ENCODE data around the gene MEIS2.

Gene MEIS2

DNA sequence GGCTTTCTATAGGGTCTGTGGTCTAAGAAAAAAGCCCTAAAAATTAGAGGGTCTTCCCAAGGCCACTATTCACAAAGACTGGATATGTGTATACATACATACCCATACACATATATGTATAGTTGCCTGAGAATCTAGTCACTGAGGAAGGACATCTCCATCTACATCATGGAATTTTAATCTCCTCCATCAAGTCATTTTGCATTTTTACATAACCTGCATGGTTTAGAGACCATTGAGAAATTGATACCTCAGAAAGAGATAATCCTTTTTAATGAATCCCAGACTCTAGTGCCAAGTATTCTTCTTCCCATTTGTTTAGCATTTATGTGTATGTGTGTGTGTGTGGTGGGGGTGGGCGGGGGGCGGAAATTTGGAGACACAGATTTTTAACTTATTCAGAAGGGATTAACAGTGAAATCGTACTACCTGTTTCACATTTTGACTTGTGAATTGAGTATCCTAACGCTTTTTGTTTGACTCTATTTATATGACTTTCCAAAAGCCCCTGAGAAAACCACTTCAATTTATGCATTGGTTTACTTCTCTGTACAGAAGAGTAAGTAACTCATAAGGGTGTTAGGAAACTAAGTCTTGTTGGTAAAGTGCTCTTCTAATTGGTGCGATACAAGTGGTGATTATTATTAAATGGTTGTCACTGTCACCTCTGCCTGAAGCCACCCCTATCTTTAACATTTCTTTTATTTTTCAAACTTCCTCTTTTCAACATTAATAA is 166.9 kb downstream of the MEIS2 start:
- TF ChIP-seq, protein P1, sequence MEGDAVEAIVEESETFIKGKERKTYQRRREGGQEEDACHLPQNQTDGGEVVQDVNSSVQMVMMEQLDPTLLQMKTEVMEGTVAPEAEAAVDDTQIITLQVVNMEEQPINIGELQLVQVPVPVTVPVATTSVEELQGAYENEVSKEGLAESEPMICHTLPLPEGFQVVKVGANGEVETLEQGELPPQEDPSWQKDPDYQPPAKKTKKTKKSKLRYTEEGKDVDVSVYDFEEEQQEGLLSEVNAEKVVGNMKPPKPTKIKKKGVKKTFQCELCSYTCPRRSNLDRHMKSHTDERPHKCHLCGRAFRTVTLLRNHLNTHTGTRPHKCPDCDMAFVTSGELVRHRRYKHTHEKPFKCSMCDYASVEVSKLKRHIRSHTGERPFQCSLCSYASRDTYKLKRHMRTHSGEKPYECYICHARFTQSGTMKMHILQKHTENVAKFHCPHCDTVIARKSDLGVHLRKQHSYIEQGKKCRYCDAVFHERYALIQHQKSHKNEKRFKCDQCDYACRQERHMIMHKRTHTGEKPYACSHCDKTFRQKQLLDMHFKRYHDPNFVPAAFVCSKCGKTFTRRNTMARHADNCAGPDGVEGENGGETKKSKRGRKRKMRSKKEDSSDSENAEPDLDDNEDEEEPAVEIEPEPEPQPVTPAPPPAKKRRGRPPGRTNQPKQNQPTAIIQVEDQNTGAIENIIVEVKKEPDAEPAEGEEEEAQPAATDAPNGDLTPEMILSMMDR (IDR thresholded peaks at IDR 0.05; ENCODE audit: insufficient read depth, low read depth, low read length, missing control alignments), result no peak
- DNase-seq (ENCODE audit: low read depth), result no peak
- no peak overlapping the region for H3K4me3 ChIP-seq (ENCODE audit: low read length)

- H3K4me3 ChIP-seq (ENCODE audit: low read length), result no peak overlapping the region
- TF ChIP-seq, protein P1 (IDR thresholded peaks at IDR 0.05; ENCODE audit: insufficient read depth, low read depth, low read length, missing control alignments), result no peak
- no peak for DNase-seq (ENCODE audit: low read depth)
Measured at GRCh38 chr15:36932070-36932469, 168.3 kb downstream of the MEIS2 start.

- no peak overlapping the region for H3K4me3 ChIP-seq (ENCODE audit: low read length)
Measured at GRCh38 chr15:36931434-36931833, 168.9 kb downstream of the MEIS2 start.

GRCh38 chr15:36926427-36926825 is 173.9 kb downstream of the MEIS2 start:
- TF ChIP-seq, protein P1 (IDR thresholded peaks at IDR 0.05; ENCODE audit: insufficient read depth, low read depth, low read length, missing control alignments), result no peak
- no peak overlapping the region for H3K4me3 ChIP-seq (ENCODE audit: low read length)
- no peak for DNase-seq (ENCODE audit: low read depth)

More at GRCh38 chr15:36931434-36931833, 168.9 kb downstream of the MEIS2 start:
- no peak for DNase-seq (ENCODE audit: low read depth)
- TF ChIP-seq, protein P1 (IDR thresholded peaks at IDR 0.05; ENCODE audit: insufficient read depth, low read depth, low read length, missing control alignments), result no peak

DNA sequence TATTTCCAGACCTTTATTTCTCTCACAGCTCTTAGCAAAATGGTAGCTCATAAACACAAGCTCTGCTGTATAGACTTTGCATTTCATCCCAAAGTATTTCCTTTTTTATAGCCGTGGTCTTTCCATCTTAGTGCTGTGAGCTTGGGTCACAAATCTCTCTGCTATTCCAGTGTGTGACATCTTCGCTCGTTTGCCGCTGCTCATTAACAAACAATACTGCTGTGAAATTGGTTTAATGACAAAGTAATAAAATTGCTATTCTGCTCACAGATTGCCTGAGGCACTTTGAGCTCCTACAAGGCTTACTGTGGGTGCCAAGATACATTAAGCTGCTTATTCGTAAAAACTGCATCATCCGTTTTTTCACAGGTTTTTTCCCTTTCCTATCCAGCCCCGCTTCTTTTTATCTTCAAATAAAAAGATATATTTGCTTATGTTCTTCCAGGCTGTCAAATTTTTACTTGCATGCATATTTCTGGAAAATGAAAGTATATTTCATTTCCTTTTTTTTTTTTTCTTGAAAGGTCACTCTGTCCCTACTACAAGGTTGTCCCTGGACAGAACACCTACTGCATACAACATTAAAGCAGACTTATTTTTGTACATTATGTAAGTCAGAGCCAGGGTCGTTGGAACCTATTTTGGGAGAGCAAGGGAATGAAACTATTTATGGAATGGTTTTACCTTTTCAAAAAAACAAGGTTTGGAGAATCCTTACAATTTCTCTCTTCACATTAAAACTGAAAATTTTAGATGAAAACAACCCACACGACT is 174.5 kb downstream of the MEIS2 start:
- TF ChIP-seq, protein P1 (IDR thresholded peaks at IDR 0.05; ENCODE audit: insufficient read depth, low read depth, low read length, missing control alignments), result no peak
- no peak overlapping the region for H3K4me3 ChIP-seq (ENCODE audit: low read length)
- DNase-seq (ENCODE audit: low read depth), result no peak

DNA sequence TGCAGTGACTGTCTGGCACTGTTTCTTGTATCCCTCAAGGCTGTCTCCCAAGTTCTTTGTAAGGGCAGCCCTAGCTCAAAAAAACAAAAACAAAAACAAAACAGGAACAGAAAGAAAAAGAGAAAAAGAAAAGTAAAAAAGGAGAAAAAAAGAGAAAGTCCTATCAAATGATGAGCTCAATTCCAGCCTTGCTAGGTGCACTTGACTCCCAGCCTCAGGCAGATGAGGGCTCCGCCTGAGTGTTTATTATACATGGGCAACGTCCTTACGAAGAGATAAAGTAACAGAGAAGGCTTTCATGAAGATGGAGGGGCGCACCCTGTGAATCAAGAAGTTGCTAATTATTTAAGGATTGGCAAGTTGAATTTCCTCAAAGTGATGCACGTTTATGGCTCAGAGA is 175.3 kb downstream of the MEIS2 start:
- TF ChIP-seq, protein P1 (IDR thresholded peaks at IDR 0.05; ENCODE audit: insufficient read depth, low read depth, low read length, missing control alignments), result no peak
- no peak for DNase-seq (ENCODE audit: low read depth)
- no peak overlapping the region for H3K4me3 ChIP-seq (ENCODE audit: low read length)

All from epithelial cell of esophagus (primary cell).